HG03571 (cell line): ENCODE results near the gene KLK14.

Experiments
- ATAC-seq: cut with Tn5 transposase; IDR thresholded peaks from one replicate; pipeline ENCODE4 v1.9.1; 2021; ENCODE audit not compliant: unreplicated experiment

KLK14 gene, protein sequence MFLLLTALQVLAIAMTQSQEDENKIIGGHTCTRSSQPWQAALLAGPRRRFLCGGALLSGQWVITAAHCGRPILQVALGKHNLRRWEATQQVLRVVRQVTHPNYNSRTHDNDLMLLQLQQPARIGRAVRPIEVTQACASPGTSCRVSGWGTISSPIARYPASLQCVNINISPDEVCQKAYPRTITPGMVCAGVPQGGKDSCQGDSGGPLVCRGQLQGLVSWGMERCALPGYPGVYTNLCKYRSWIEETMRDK

DNA sequence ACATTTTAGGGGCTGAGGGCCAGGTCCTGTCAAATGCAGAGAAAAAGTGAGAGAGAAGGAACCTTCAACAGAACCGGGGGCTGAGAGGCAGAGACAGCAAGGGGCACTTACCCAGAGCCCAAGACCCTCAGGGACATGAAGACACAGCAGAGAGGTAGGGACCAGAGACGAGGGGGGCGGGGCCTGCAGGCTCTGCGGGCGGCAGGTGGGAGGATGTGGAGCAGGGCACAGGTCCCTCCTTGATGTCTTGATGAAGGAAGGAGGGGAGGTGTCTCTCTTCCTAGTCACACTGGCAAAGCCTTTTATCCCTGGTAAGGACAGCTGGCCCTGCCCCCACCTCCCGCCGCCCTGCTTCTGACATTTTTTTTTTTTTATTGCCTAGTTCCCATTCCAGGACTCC lies at the start of gene KLK14:
Gene KLK14, minus strand, starts transcription at position 277 of the 400 bp plus-strand sequence. Its CDS starts 273 bp downstream, at position 4.
- no peak for ATAC-seq

DNA sequence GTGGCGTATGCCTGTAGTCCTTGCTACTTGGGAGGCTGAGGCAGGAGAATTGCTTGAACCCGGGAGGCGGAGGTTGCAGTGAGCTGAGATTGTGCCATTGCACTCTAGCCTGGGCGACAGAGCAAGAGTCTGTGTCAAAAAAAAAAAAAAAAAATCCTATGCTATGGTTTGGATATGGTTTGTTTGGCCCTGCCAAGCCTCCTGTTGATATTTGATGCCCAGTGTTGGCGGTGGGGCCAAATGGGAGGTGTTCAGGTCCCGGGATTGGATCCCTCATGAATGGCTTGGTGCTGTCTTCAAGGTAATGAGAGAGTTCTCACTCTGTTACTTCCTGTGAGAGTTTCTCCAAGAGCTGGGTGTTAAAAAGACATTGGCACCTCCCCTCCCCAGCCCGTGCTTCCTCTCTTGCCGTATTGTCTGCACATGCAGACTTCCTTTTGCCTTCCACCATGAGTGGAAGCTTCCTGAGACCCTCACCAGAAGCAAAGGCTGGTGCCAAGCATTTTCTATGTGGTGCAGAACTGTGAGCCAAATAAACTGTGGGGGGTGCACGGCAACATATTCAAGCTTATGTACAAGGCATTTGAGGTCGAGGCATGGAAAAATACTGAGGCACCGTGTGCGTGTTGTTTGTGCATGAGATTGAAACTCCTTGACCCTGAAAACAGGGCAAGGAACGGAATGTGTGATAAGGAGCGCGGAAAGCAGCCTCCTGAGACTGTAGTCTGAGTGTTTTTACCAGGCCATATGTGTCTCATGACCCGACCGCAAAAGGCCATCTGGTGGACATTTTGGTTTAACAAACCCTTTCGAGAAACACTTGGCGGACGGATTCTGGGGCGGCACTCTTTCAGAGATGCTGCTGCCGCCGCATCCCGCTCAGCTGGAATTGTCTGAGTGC lies 49.3 kb upstream of the KLK14 start:
- ATAC-seq = no peak

DNA sequence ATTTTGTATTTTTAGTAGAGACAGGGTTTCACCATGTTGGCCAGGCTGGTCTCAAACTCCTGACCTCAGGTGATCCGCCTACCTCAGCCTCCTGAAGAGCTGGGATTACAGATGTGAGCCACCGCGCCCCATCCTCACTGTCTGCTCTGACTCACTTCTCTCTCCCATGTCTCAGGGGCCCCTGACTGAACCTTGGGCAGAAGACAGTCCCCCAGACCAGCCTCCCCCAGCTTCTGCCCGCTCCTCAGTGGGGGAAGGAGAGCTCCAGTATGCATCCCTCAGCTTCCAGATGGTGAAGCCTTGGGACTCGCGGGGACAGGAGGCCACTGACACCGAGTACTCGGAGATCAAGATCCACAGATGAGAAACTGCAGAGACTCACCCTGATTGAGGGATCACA lies 47.0 kb upstream of the KLK14 start:
- ATAC-seq = no peak

DNA sequence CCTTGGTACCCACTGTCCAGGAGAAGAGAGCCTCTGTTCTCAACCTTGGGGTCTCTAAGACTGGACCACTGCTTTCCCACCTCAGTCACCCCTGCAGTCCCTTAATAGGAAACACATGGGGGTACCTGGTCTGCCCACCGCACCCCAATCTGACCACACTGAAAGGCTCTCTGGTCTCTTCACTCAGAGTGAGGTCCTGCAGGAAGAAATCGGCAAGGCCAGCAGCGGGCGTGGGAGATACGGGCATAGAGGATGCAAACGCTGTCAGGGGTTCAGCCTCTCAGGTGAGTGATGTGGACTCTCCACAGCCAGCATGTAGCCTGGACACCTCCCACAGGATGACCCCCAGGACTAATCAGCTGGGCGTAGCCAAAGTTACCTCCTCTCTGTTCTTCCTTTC lies 45.5 kb upstream of the KLK14 start:
- ATAC-seq = no peak

DNA sequence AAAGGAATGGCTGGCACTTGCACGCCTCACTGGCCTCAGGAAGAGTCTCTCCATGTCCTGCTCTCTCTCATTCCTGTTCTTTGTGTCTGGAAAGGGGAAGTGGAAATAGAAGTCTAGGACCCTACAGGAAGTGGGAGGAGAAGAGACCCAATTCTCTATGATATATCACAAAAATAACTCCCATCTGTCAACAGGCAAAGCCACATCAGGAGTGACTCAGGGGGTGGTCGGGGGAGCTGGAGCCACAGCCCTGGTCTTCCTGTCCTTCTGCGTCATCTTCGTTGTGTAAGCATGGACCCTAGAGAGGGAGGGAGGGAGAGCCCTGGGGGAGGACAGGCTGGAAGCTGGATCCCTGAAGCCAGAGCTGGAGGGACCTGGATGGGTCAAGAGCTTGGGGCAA lies 45.1 kb upstream of the KLK14 start:
- no peak for ATAC-seq

DNA sequence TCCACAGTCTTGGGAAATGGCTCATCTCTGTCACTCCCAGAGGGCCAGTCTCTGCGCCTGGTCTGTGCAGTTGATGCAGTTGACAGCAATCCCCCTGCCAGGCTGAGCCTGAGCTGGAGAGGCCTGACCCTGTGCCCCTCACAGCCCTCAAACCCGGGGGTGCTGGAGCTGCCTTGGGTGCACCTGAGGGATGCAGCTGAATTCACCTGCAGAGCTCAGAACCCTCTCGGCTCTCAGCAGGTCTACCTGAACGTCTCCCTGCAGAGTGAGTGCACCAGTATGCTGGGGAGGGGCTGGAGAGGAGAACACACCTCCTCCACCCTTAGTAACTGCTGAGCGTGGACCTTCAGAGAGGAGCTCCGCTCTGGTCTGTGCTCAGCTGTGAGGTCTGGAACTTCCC lies 44.3 kb upstream of the KLK14 start:
- no peak for ATAC-seq

DNA sequence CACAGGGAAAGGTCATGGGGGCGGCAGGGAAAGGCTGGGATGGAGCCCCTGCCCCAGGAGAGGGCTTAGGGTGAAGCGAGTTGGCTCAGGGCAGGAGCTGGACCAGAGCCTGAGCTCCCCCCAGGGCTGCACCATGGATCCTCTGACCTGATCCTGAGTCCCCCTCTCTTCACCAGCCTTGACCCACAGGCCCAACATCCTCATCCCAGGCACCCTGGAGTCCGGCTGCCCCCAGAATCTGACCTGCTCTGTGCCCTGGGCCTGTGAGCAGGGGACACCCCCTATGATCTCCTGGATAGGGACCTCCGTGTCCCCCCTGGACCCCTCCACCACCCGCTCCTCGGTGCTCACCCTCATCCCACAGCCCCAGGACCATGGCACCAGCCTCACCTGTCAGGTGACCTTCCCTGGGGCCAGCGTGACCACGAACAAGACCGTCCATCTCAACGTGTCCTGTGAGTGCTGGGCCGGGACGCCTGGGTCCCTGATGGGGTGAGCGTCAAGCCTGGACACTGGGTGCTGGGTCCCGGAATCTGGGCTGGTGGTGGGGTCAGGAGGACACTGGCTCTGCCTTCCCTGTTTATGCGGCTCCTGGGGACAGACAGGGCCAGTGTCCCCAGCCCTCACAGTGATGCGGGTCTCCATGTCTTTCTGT lies 42.9 kb upstream of the KLK14 start:
- no peak for ATAC-seq

DNA sequence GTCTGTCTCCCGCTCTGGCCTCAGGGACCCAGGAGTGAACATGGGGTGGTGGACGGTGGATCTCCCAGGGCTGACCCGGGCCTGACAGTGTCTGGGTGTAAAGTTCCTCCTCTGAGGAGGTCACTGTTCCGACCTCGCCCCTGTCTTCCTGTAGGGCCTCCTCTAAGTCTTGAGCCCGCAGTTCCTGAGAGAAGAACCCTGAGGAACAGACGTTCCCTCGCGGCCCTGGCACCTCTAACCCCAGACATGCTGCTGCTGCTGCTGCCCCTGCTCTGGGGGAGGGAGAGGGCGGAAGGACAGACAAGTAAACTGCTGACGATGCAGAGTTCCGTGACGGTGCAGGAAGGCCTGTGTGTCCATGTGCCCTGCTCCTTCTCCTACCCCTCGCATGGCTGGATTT lies 42.0 kb upstream of the KLK14 start, which contains the start of gene SIGLEC9:
Gene SIGLEC9, plus strand, starts transcription at position 178 of the 400 bp plus-strand sequence. Its CDS starts 69 bp downstream, at position 247.
- no peak for ATAC-seq

DNA sequence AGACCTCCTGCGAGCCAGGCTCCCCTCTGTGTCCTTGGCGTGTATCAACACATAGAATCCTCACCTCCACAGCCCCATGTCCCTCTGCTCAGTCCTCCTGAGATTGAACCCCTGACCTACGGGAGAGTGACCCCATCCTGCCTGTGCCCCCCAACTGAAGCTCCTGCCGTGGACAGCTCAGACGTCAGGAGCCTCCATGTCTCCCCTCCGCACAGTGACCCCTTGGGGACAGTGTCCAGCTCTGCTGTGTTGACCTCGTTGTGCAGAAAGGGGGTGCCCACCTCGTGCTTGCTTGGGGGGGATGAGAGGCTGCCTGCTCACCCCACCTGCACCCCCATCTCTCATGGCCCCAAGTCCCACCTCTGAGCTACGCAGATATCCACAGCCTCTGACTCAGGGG lies 41.5 kb upstream of the KLK14 start:
- no peak for ATAC-seq

DNA sequence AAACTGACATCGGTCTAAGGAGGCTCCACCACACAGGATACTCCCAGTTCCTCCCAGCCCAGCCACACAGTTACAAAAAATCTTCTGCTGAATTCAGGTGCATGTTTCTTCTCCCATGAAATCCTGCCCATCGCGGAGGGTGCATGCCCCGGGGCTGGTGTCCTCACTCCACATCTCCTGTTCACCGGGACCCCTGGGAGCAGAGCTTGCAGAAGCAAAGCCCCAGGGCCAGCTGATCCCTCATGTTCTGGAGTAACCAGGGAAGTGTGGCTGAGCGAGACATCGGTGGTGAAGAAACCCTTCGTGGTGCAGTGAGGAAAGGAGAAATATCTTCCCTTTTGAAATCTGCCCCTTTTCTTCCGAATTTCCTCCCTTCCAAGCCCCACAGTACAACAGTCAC lies 41.1 kb upstream of the KLK14 start:
- ATAC-seq = no peak

DNA sequence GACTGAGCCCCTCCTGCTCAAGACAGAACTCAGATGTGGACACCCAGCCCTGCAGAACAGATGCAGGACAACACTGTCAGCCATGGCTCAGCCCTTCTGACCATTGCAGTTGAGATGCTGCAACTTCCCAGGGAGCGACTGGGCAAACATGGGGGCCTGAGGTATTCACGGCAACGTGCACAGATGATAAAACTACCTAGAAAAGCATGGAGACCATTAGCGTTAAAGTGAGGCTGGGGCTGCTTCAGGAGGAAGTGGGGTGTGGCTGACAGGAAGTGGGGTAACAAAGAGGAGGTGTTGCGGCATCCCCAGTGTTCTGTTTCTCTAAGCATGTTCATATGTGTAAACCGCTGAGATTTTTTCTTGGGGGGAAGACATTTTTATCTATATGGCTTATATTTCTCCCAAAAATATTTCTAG lies 40.7 kb upstream of the KLK14 start:
- ATAC-seq = no peak

DNA sequence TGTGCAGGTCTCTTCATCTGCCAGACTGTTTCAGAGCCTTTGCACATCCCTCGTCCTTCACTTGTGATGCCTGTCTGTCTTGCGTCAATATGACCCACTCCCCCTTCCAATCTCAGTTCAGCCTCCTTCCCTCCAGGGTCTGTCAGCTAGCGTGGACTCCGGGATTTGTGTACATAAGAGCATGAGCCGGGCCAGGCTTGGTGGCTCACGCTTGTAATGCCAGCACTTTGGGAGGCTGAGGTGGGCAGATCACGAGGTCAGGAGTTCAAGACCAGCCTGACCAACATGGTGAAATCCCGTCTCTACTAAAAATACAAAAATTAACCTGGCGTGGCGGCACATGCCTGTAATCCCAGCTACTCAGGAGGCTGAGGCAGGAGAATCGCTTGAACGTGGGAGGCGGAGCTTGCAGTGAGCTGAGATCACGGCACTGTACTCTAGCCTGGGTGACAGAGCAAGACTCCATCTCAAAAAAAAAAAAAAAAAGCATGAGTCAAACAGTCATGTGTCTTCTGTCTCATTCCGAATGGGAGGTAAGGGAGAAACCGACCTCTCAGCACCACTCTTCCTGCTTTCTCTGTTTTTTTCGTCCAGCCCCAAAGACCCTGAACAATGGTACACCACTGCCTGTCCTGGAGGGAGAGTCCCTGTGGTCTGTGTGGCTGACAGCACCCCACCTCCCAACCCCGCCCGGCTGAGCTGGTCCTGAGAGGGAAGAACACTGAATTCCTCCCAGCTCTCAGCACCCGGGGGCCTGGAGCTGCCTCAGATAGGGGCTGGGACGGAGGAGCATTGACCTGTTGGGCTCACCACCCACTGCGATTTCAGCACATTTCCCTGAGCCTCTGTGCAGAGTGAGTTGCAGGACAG lies 39.7 kb upstream of the KLK14 start:
- ATAC-seq = no peak

DNA sequence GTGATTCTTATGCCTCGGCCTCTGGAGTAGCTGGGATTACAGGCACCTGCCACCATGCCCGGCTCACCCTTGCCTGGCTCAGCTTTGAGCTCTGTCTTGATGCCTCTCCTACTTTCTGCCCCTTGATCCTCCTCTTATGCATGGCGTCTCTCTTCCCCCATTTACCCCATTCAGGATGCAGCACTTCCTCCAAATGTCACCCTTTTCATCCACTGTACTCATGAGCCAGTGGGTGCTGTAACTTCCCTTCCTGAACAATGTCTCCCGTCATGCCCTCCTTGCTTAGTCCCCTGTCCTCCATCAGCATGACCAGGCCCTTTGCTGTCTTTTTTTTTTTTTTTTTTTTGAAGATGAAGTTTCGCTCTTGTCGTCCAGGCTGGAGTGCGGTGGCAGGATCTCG lies 38.6 kb upstream of the KLK14 start:
- no peak for ATAC-seq

DNA sequence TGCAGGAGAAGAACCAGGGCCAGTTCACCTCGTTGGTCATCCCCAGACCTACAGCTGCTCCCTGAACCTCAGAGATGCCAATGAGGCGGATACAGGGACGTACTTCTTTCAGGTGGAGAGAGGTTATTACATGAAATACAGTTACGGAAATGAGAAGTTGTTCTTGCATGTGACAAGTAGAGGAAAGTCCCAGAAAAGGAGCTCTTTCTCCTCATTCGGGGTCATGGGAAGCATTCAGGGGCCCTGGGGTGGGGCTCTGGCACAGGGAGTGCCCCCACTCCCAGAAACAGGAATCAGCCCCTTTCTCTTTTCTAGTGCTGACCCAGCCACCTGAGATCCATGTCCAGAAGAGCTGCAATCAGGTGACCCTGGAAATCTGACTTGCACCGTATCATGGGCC lies 37.5 kb upstream of the KLK14 start:
- no peak for ATAC-seq

DNA sequence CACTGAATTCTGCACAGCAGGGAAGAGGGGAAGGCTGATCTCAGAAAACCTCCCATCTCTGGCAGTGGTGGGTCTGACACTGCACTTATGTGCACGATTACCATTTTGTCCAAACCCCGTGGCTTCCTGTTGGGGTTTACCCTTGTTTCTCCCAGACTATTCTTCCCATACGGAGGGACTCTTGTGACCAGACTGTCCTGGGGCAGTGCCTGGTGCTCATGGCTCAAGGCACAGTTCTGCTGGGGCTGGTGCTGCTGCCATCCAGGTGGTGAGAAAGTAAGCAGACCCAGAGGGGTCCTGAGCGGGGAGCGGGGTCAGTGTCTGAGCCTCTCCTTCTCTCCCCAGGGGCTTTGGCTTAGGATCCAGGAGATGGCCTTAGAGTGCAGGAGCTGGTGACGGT lies 36.9 kb upstream of the KLK14 start:
- ATAC-seq = no peak

DNA sequence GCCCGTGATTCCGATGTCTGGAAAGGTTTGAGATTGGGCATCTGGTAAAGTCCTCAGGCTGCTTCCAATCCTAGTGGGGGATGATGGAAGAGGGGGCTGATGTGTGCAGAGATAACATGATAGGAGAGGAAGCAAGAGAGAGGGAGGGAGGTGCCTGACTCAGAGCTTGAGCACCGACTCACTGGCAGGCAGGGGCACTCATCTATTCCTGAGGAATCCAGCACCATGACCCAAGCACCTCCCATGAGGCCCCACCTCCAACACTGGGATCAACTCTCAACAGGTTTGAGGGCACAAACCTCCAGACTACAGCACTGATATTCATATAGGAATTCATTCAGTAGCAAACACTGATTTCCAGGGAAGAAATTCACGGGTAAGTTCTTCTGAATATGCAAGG lies 36.4 kb upstream of the KLK14 start:
- no peak for ATAC-seq

DNA sequence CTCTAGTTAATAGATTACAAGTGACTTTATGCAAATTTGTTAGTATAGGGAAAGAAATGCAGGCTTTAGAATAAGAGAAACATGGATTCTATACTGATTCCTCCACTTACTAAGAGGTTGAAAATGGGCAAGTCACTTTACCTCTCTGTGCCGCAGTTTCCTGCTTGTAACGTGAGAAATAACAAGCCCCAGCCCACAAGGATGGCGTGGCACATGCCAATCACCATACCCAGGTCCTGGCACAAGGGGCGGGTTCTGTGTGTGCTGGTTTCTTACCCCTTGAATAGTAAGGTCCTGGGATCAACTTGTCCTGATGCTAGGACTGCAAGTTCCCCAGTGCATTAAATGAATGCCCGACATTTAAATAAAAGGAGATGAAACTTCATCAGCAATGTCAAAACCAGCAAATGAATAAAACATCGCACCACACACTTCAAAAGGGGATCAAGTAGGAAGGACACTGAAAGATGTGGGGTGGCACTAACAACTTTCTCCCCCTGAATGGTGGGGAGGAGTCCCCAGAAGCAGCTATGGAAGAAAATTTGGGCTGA lies 34.1 kb upstream of the KLK14 start:
- no peak for ATAC-seq

DNA sequence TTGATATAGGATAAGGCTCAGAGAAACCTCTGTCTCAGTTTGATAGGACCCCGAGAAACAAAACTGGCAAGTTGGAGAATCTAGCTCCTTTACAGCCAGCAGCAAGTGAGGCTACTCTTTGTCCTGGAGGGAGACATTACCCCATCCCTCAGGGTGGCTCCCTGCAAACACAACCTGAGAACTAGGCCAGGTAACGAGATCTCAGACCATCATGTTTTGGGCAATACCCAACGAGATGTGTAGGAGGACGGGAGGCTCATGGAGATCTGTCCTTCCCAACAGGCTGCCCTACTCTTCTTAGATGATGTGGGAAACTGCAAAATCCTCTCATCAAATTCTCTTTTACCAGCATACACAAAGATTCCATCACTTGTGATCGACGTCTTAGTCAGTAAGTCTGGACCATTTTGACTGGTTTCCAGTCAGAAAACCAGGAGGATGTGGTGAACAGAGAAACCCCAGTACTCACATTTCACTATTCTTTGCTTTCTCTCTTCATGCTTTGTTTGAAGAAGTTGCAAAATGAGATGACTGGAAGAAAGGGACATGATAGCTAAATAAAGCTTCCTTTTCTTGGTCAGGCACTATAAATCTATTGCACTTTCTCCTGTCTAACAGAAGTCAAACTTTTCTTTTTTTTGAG lies 31.5 kb upstream of the KLK14 start:
- no peak for ATAC-seq

DNA sequence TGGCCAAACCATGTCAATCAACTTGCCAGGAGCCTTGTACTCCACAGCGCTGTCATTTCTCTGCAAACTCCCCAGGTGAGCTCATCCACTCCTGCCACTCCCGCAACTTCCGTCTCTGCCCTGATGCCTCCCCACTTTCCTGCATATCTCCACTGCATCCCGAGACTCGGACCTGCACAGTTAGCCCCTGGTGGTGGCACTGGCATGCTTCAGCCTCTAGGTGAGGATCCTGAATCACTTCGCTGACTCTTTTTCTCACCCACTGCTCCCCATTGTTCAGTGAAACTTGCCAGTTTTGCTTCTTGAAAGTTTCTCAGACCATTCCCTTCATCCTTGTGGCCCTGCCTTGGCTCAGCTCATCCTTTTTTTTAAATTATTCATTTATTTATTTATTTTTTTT lies 28.9 kb upstream of the KLK14 start:
- ATAC-seq = no peak

DNA sequence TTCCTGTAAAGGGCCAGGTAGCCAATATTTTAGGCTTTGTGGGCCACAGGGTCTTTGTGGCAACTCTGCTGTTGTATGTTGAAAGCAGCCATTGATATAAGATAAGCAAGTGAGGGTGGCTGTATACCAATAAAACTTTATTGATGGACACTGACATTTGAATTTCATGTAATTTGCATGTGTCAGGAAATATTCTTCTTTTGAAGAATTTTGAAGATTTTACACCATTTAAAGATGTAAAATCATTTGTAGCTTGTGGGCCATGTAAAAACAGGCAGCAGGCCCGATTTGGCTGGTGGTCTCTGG lies 27.9 kb upstream of the KLK14 start:
- no peak for ATAC-seq
